Right kidney (tissue), 1 donor: ENCODE results near the gene CFAP299.

Source experiments
- DNase-seq: peaks from one replicate; pipeline ENCODE4 v3.0.0-alpha.2; 2016

CFAP299 gene

GRCh38 chr4:80931631-80932081 lies 596.1 kb downstream of the CFAP299 start:
- no peak for DNase-seq

GRCh38 chr4:80948141-80948540 lies 612.6 kb downstream of the CFAP299 start:
- DNase-seq: no peak

- no peak for DNase-seq
Measured at GRCh38 chr4:80948995-80949394, 613.5 kb downstream of the CFAP299 start.

GRCh38 chr4:80956421-80956820 lies 620.9 kb downstream of the CFAP299 start:
- DNase-seq: no peak

- no peak for DNase-seq
Measured at GRCh38 chr4:80963051-80963450, 627.5 kb downstream of the CFAP299 start.

GRCh38 chr4:80967346-80967745 lies 631.8 kb downstream of the CFAP299 start:
- no peak for DNase-seq

GRCh38 chr4:80980239-80980638 lies 644.7 kb downstream of the CFAP299 start:
- DNase-seq: no peak

GRCh38 chr4:80986011-80986410 lies 650.5 kb downstream of the CFAP299 start:
- no peak for DNase-seq

GRCh38 chr4:80989921-80990544 lies 654.5 kb downstream of the CFAP299 start:
- DNase-seq: peak; percentile 20

GRCh38 chr4:80990851-80991250 lies 655.3 kb downstream of the CFAP299 start:
- DNase-seq: no peak

GRCh38 chr4:80999943-81000342 lies 664.4 kb downstream of the CFAP299 start:
- no peak for DNase-seq

GRCh38 chr4:81003597-81004111 lies 668.1 kb downstream of the CFAP299 start:
- DNase-seq: no peak

- no peak for DNase-seq
Measured at GRCh38 chr4:81007417-81007816, 671.9 kb downstream of the CFAP299 start.
